IMR-90 (cell line): ENCODE measurements around the gene TXK. TPM values are rescaled to one million over a fixed set of nuclear protein-coding genes. Genes with fewer than 3 reads are reported as not detected.

Source experiments
- ATAC-seq: fragments of 200-7000 bp; cut with Tn5 transposase; 2 replicates; pipeline ENCODE4 v1.9.1; 2020; ENCODE audit warnings: low read depth, mild to moderate bottlenecking, moderate library complexity
- BruUV-seq: library from RNA; stranded (reverse); fragments of 400-500 nt; replicated peaks from 2 replicates; lab custom pipeline; 2021; lab: Mats Ljungman, UMichigan
- CTCF ChIA-PET: fragments of 300-600 bp; formaldehyde crosslinking; extraction: SDS; loops from one replicate; lab custom pipeline; 2021; ENCODE audit warnings: antibody characterized with exemption; lab: Yijun Ruan, JAX
- POLR2A ChIA-PET: fragments of 300-600 bp; sonication (Branson Sonifier 250); formaldehyde crosslinking; loops from one replicate; lab custom pipeline; 2022; ENCODE audit warnings: antibody characterized with exemption; ENCODE audit not compliant: unreplicated experiment; lab: Charles Lee
- DNase-seq: peaks from one replicate; pipeline ENCODE4 v3.0.0; 2013
- H2AFZ ChIP-seq: replicated peaks from 2 replicates; pipeline ENCODE3; 2013; ENCODE audit warnings: low read length, mild to moderate bottlenecking; ENCODE audit not compliant: poor library complexity
- H2AK5ac ChIP-seq: 2 replicates; pipeline ENCODE4 v1.6.1; 2013; ENCODE audit warnings: low read depth, low read length, inconsistent platforms
- H2AK9ac ChIP-seq: replicated peaks from 2 replicates; pipeline ENCODE3; 2013; ENCODE audit warnings: mild to moderate bottlenecking, low read depth, low read length, moderate library complexity; ENCODE audit not compliant: poor library complexity
- H2BK120ac ChIP-seq: 2 replicates; pipeline ENCODE4 v1.6.1; 2013; ENCODE audit warnings: low read depth, low read length, inconsistent platforms
- H2BK15ac ChIP-seq: 3 replicates; pipeline ENCODE4 v1.6.1; 2013; ENCODE audit warnings: low read depth, low read length, inconsistent platforms
- H2BK20ac ChIP-seq: 2 replicates; pipeline ENCODE4 v1.6.1; 2013; ENCODE audit warnings: low read depth, mild to moderate bottlenecking, inconsistent platforms, low read length, moderate library complexity
- H2BK5ac ChIP-seq: 2 replicates; pipeline ENCODE4 v1.6.1; 2013; ENCODE audit warnings: mild to moderate bottlenecking, low read depth, low read length, inconsistent platforms; ENCODE audit not compliant: poor library complexity, severe bottlenecking
- H3K14ac ChIP-seq: replicated peaks from 2 replicates; pipeline ENCODE4 v1.6.1; 2013; ENCODE audit warnings: low read depth, low read length, inconsistent platforms
- H3K18ac ChIP-seq: 2 replicates; pipeline ENCODE4 v1.6.1; 2013; ENCODE audit warnings: low read depth, low read length, control low read depth
- H3K23ac ChIP-seq: 2 replicates; pipeline ENCODE4 v1.6.1; 2013; ENCODE audit warnings: low read depth, low read length, inconsistent platforms
- H3K27ac ChIP-seq: 2 replicates; pipeline ENCODE4 v1.5.1; 2013; ENCODE audit warnings: mild to moderate bottlenecking, control low read depth, low read length; ENCODE audit not compliant: insufficient read depth
- H3K27me3 ChIP-seq: 2 replicates; pipeline ENCODE4 v1.6.1; 2013; ENCODE audit warnings: low read length; ENCODE audit not compliant: control insufficient read depth, insufficient read depth
- H3K36me3 ChIP-seq: 2 replicates; pipeline ENCODE4 v1.6.1; 2013; ENCODE audit warnings: low read length, mixed read lengths; ENCODE audit not compliant: control insufficient read depth, insufficient read depth
- H3K4ac ChIP-seq: 2 replicates; pipeline ENCODE4 v1.6.1; 2013; ENCODE audit warnings: low read depth, low read length, inconsistent platforms
- H3K4me1 ChIP-seq: 2 replicates; pipeline ENCODE4 v1.6.1; 2013; ENCODE audit warnings: low read length, mixed read lengths; ENCODE audit not compliant: control insufficient read depth, insufficient read depth
- H3K4me2 ChIP-seq: 2 replicates; pipeline ENCODE4 v1.6.1; 2013; ENCODE audit warnings: low read depth, mild to moderate bottlenecking, control low read depth, low read length, moderate library complexity
- H3K4me3 ChIP-seq: 2 replicates; pipeline ENCODE4 v1.5.1; 2013; ENCODE audit warnings: low read depth, mild to moderate bottlenecking, control low read depth, low read length, moderate library complexity; ENCODE audit not compliant: insufficient read depth
- H3K56ac ChIP-seq: 2 replicates; pipeline ENCODE4 v1.6.1; 2013; ENCODE audit warnings: low read length, inconsistent platforms; ENCODE audit not compliant: insufficient read depth; ENCODE audit errors: extremely low read depth
- H3K79me1 ChIP-seq, 2 experiments: 2 replicates each; pipeline ENCODE4 v1.6.1; 2013; ENCODE audit warnings: low read length in 2 of 2, inconsistent platforms in 1 of 2, low read depth in 1 of 2
- H3K9ac ChIP-seq: 2 replicates; pipeline ENCODE4 v1.6.1; 2013; ENCODE audit warnings: low read depth, low read length, control low read depth
- H3K9me1 ChIP-seq: 2 replicates; pipeline ENCODE4 v1.6.1; 2013; ENCODE audit warnings: low read length, inconsistent platforms; ENCODE audit not compliant: insufficient read depth
- H3K9me3 ChIP-seq: 2 replicates; pipeline ENCODE4 v1.6.1; 2013; ENCODE audit warnings: low read length; ENCODE audit not compliant: control insufficient read depth, insufficient read depth
- H4K20me1 ChIP-seq: 2 replicates; pipeline ENCODE4 v1.6.1; 2013; ENCODE audit warnings: low read length, inconsistent platforms; ENCODE audit not compliant: insufficient read depth
- H4K5ac ChIP-seq: 2 replicates; pipeline ENCODE4 v1.6.1; 2013; ENCODE audit warnings: mild to moderate bottlenecking, low read depth, low read length, control low read depth
- H4K8ac ChIP-seq, 2 experiments: 2 replicates each; pipeline ENCODE4 v1.6.1; 2013; ENCODE audit warnings: low read depth in 2 of 2, low read length in 2 of 2, control low read depth in 1 of 2, inconsistent platforms in 1 of 2
- H4K91ac ChIP-seq: 2 replicates; pipeline ENCODE4 v1.6.1; 2013; ENCODE audit warnings: low read depth, low read length, inconsistent platforms; ENCODE audit not compliant: insufficient read depth
- CEBPB ChIP-seq: IDR thresholded peaks from 2 replicates; pipeline ENCODE4 v1.6.1; 2012; ENCODE audit warnings: low read depth, low read length, improper control_type of control experiment
- CHD1 ChIP-seq: IDR thresholded peaks from 2 replicates; pipeline ENCODE4 v1.6.1; 2012; ENCODE audit warnings: low read depth, low read length, improper control_type of control experiment
- MAFK ChIP-seq: IDR thresholded peaks from 2 replicates; pipeline ENCODE4 v1.6.1; 2012; ENCODE audit warnings: low read depth, low read length, improper control_type of control experiment
- MAZ ChIP-seq: IDR thresholded peaks from 2 replicates; pipeline ENCODE4 v1.6.1; 2012; ENCODE audit warnings: low read depth, mild to moderate bottlenecking, low read length, improper control_type of control experiment, moderate library complexity, borderline replicate concordance
- MXI1 ChIP-seq: IDR thresholded peaks from 2 replicates; pipeline ENCODE4 v1.6.1; 2012; ENCODE audit warnings: low read depth, mild to moderate bottlenecking, low read length, moderate library complexity, borderline replicate concordance
- POLR2A ChIP-seq: IDR thresholded peaks from 2 replicates; pipeline ENCODE4 v1.6.1; 2012; ENCODE audit warnings: mild to moderate bottlenecking, low read depth, low read length
- RAD21 ChIP-seq: IDR thresholded peaks from 2 replicates; pipeline ENCODE4 v1.6.1; 2012; ENCODE audit warnings: low read length, improper control_type of control experiment
- RCOR1 ChIP-seq: IDR thresholded peaks from 2 replicates; pipeline ENCODE4 v1.6.1; 2012; ENCODE audit warnings: mild to moderate bottlenecking, low read length, improper control_type of control experiment; ENCODE audit not compliant: insufficient replicate concordance
- dilution Hi-C: fragments of 300-500 bp; cut with HindIII; formaldehyde crosslinking; loops from one replicate; pipeline ENCODE4 v1.14.3; 2018; ENCODE audit warnings: low sequenced_read_pairs; ENCODE audit not compliant: unreplicated experiment
- in situ Hi-C: fragments of 300-500 bp; cut with MboI; formaldehyde crosslinking; loops from 3 replicates; pipeline ENCODE4 v1.14.3; 2019; ENCODE audit warnings: low sequenced_read_pairs, inconsistent platforms, mixed read lengths
- intact Hi-C: fragments of 100-400 bp; cut with micrococcal nuclease; formaldehyde crosslinking; loops from 2 replicates; pipeline ENCODE4 v1.10.0; 2022
- polyA plus RNA-seq, 3 experiments: library from polyadenylated mRNA; depleted of rRNA; stranded (reverse); fragments of >200 nt; gene quantifications; 2 replicates each; pipeline ENCODE4 v1.2.3, GENCODE V29; 2012; ENCODE audit warnings: low replicate concordance in 1 of 3
- total RNA-seq: library from RNA; depleted of rRNA; stranded (reverse); fragments of >200 nt; gene quantifications from 2 replicates; pipeline ENCODE4 v1.2.3, GENCODE V29; 2012
- TF ChIP-seq, protein P1 (sequence below): fragments of 150-350 bp; IDR thresholded peaks from 2 replicates; pipeline ENCODE4 v1.6.1; 2017; ENCODE audit warnings: mild to moderate bottlenecking, antibody characterized with exemption, low read length, low read depth
- TF ChIP-seq, protein P2 (sequence below): conservative IDR thresholded peaks from 2 replicates; pipeline ENCODE4 v1.5.1; 2012; ENCODE audit warnings: mild to moderate bottlenecking, low read depth, low read length, improper control_type of control experiment

Gene TXK
- total and polyA plus RNA-seq, 2 of the 4 experiments (the other 2 are of a cell fraction) = not detected

DNA sequence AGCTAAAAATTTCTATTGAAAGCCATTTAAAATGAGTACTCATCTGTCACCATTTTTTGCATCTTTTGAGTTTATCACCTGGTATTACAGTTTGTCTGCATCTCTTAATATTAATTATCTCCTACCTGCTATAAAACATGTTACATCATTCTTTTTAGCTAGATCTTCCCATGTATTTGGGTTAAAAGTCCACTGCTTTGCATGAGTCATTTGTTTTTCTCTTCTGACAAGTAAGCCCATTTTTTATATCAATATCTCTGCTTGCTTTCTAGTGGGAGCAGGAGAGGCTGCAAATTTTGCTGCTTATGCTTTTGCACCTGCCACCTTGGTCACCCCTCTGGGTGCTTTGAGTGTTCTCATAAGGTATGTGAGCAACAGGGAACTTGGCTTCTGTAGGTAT, 101.3 kb downstream of the TXK start:
- Histone ChIP-seq H2BK20ac (no peak overlapping the region), H2BK5ac (no peak overlapping the region), H3K4me2 (no peak overlapping the region), H3K23ac (no peak overlapping the region), H3K4me3 (no peak overlapping the region), H3K27ac (no peak overlapping the region), H4K91ac (no peak overlapping the region), H3K4me1 (no peaks in the 10 kb centered on the region), H4K8ac (no peak overlapping the region), H2AK9ac (no peak overlapping the region), H2AK5ac (no peak overlapping the region), H3K56ac (no peak overlapping the region), H3K18ac (no peak overlapping the region), H3K9ac (no peak overlapping the region), H3K9me1 (no peaks in the 10 kb centered on the region), H3K9me3 (no peaks in the 10 kb centered on the region), H2BK15ac (no peak overlapping the region), H3K36me3 (no peaks in the 10 kb centered on the region), H2BK120ac (no peak overlapping the region), H2AFZ (no peak overlapping the region), H4K20me1 (no peaks in the 10 kb centered on the region), H3K79me1 (no peaks in the 10 kb centered on the region), H4K5ac (no peak overlapping the region), H3K4ac (no peak overlapping the region), H3K14ac (no peak overlapping the region), H3K27me3 (no peaks in the 10 kb centered on the region)
- DNase-seq (no peak), ATAC-seq (no peak)
- POLR2A ChIA-PET = no interaction called here
- in situ Hi-C loops (no loop called here), dilution Hi-C loops (no loop called here), intact Hi-C loops (no loop called here)
- no peak for TF ChIP-seq MXI1
- TF ChIP-seq CEBPB = no peak
- TF ChIP-seq MAZ = no peak
- TF ChIP-seq MAFK = no peak
- no peak for TF ChIP-seq RAD21
- TF ChIP-seq, protein P1, sequence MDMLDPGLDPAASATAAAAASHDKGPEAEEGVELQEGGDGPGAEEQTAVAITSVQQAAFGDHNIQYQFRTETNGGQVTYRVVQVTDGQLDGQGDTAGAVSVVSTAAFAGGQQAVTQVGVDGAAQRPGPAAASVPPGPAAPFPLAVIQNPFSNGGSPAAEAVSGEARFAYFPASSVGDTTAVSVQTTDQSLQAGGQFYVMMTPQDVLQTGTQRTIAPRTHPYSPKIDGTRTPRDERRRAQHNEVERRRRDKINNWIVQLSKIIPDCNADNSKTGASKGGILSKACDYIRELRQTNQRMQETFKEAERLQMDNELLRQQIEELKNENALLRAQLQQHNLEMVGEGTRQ = no peak
- no peak for TF ChIP-seq CHD1
- TF ChIP-seq, protein P2, sequence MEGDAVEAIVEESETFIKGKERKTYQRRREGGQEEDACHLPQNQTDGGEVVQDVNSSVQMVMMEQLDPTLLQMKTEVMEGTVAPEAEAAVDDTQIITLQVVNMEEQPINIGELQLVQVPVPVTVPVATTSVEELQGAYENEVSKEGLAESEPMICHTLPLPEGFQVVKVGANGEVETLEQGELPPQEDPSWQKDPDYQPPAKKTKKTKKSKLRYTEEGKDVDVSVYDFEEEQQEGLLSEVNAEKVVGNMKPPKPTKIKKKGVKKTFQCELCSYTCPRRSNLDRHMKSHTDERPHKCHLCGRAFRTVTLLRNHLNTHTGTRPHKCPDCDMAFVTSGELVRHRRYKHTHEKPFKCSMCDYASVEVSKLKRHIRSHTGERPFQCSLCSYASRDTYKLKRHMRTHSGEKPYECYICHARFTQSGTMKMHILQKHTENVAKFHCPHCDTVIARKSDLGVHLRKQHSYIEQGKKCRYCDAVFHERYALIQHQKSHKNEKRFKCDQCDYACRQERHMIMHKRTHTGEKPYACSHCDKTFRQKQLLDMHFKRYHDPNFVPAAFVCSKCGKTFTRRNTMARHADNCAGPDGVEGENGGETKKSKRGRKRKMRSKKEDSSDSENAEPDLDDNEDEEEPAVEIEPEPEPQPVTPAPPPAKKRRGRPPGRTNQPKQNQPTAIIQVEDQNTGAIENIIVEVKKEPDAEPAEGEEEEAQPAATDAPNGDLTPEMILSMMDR = no peak
- TF ChIP-seq RCOR1 = no peak
- no peak for TF ChIP-seq POLR2A
- CTCF ChIA-PET = no interaction called here
- no TSS peak for BruUV-seq
